Adrenal gland (tissue), 5 donors: ENCODE data around the gene ERC2.

Source experiments
- CTCF ChIP-seq, 6 experiments: fragments of 450-650 bp in 4 of 6; fragments of 200-600 bp in 2 of 6; sonication (generic) in 1 of 6; IDR thresholded peaks; 1 replicate in 5 of 6; 2 replicates in 1 of 6; pipeline versions ENCODE4 v1.5.1 to v1.8.0; 2016 to 2021; ENCODE audit warnings: antibody characterized with exemption in 6 of 6, mild to moderate bottlenecking in 2 of 6, moderate library complexity in 1 of 6
- POLR2A ChIP-seq, 2 donors: fragments of 450-650 bp; IDR thresholded peaks; one replicate each; pipeline ENCODE4 v1.6.1; 2017; ENCODE audit warnings: antibody characterized with exemption in 2 of 2, mild to moderate bottlenecking in 2 of 2, moderate library complexity in 1 of 2
- donor health status: DM: no; HTN: no; CAD: no.

- no peak for TF ChIP-seq CTCF (IDR thresholded peaks at IDR 0.05)
- TF ChIP-seq POLR2A (IDR thresholded peaks at IDR 0.05) = no peak
These were observed 921.2 kb downstream of the ERC2 start for GRCh38 chr3:55546866-55547669.
